GM18511 (cell line): ENCODE results near the gene CCL8.

Experiments used
- ATAC-seq: cut with Tn5 transposase; IDR thresholded peaks from one replicate; pipeline ENCODE4 v1.9.1; 2021; ENCODE audit warnings: mild to moderate bottlenecking, moderate library complexity; ENCODE audit not compliant: unreplicated experiment

CCL8 gene

DNA sequence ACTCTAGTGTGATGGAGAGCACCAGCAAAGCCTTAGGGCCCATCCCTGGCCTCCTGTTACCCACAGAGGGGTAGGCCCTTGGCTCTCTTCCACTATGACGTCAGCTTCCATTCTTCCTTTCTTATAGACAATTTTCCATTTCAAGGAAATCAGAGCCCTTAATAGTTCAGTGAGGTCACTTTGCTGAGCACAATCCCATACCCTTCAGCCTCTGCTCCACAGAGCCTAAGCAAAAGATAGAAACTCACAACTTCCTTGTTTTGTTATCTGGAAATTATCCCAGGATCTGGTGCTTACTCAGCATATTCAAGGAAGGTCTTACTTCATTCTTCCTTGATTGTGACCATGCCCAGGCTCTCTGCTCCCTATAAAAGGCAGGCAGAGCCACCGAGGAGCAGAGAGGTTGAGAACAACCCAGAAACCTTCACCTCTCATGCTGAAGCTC lies at the start of gene CCL8:
CCL8 (plus strand) TSS at position 397 of the 445 bp plus-strand sequence. CDS start 67 bp downstream, outside the sequence.
- no peak for ATAC-seq

DNA sequence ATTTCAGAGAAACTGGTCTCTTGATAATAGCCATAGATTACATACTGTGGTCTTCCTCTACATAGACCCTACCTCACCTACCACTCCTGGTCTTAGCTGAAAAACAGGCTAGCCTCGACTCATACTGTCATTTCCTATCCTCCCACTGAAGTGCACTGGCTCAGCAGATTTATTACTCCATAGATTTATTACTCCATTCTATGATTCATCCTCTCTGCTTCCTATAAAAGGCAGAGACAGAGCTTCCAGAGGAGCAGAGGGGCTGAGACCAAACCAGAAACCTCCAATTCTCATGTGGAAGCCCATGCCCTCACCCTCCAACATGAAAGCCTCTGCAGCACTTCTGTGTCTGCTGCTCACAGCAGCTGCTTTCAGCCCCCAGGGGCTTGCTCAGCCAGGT lies 49.3 kb upstream of the CCL8 start, which contains the start of gene CCL7:
CCL7 (plus strand) TSS at position 253 of the 400 bp plus-strand sequence; CDS start at position 323, 70 bp downstream.
- no peak for ATAC-seq

DNA sequence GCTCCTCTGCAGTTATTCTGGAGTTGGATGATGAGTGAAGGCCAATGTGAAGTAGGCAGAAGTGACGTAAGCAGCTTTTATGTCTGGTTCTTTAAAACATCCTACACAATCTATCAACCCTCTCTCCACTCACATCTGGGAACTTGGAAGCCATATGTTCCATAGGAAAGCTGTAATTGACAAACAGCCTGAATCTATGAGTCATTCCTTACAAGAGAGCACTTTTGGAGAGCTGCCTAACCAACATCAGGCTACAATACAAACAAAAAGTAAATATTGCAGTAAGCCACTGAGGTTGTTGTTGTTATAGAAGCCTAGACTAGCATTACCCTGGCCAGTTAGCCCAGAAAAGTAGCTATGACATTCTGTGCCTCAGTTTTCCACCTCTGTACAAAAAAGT lies 43.4 kb upstream of the CCL8 start:
- no peak for ATAC-seq

DNA sequence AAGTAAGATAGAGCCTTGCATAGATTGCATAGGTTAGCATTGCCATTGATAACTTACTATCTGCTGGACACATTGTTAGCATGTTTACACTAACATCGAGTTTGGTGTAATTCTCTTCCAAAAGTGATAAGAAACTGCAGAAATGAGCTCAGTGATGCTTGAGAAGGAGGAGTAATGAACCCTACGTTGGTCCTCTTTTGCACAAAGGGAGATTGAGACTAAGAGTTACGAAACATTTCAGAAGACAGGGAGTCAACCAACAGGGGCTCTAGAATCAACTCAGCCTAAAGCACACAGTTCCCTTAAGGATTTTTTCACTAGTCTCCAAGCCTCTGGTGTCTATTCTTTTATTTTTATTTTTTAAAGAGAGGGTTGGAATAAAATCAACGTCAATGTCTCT lies 42.4 kb upstream of the CCL8 start:
- ATAC-seq: no peak

GRCh38 chr17:34283571-34283970 lies 35.7 kb upstream of the CCL8 start:
- no peak for ATAC-seq

- no peak for ATAC-seq
Measured at GRCh38 chr17:34285286-34285792, 33.9 kb upstream of the CCL8 start, which contains the start of gene CCL11. TSS of gene CCL11 (plus strand) at chr17:34285742. CDS start at chr17:34285809, 67 bp downstream.

DNA sequence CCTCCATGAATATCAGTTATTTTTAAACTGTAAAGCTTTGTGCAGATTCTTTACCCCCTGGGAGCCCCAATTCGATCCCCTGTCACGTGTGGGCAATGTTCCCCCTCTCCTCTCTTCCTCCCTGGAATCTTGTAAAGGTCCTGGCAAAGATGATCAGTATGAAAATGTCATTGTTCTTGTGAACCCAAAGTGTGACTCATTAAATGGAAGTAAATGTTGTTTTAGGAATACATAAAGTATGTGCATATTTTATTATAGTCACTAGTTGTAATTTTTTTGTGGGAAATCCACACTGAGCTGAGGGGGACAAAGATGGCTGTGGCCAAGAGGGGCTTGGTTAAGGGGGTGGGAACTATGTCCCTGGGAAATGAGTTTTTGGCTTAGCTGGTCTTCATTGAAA lies 31.4 kb upstream of the CCL8 start:
- no peak for ATAC-seq

DNA sequence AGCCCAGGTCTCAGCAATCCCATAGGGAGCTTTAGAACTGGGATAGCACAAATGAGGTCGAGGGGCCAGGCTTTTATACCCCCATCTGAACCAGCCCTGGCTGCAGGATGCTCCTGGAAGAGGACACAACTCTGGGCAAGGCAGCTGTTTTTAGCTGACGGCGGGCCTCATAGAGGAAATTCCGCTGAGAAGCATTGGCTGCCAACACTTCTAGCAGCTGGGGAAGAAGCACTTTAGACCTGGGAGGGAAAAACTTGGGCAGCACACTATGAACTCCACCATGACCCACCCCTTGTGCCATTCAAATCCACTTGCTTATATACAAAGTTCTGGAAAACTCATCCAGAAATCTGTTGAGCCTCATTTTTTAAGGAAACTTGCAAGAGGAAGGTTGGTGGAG lies 28.6 kb upstream of the CCL8 start:
- no peak for ATAC-seq

- ATAC-seq: no peak
Measured at GRCh38 chr17:34291721-34292348, 27.4 kb upstream of the CCL8 start.

DNA sequence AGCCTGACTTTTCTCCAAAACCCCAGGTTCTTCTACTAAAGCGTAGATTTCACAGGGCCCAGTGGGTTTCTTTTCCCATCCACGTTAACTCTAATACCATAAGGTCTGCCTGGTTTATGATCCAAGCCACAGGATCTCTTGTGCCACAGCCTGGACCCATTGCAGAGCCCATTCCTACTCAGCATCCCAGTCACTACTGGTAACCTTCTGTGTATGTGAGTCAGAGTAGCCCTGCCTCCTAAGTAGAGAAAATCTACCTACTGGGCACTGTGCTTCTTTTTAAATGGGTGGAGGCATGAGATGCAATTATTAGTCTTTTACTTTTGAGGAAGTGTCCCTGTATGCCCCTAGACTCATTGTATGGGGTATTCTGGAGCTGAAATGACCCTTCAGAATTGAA lies 20.2 kb upstream of the CCL8 start:
- no peak for ATAC-seq

- ATAC-seq: no peak
Measured at GRCh38 chr17:34299956-34300577, 19.2 kb upstream of the CCL8 start.

DNA sequence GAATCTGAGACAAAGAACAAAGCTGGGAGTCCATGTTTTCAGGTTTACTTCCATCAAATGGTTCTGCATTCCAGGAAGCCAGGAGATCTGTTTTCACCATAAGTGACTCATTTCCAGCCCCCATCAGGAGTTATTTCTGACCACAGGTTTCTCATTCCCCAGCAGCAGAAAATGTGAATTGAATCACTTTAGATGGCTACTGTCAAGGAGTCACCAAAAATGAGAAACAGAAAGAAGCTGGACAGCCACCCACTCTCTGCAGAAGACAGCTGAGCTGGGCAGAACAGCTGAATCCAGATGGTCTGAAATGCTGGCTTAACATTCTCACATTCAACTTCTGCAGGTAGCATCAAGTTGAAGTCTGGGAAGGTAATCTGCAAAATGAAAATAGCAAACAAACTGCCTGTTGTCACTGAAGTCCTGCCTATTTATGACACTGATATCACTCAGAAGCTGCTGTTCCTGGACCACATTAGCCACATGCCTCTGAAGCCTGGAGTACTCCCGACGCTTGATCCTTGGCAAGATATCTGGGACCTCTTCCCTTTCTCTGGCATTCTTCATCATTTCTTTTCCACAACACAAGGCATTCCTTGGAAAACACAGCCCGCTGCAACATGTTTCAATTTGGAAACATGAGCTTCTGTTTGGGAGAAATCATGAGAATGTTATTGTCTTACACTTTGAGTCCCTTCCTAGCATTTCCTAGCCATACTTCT lies 18.4 kb upstream of the CCL8 start:
- ATAC-seq: no peak

- no peak for ATAC-seq
Measured at GRCh38 chr17:34301986-34302385, 17.2 kb upstream of the CCL8 start.

GRCh38 chr17:34302636-34303035 lies 16.6 kb upstream of the CCL8 start:
- no peak for ATAC-seq

DNA sequence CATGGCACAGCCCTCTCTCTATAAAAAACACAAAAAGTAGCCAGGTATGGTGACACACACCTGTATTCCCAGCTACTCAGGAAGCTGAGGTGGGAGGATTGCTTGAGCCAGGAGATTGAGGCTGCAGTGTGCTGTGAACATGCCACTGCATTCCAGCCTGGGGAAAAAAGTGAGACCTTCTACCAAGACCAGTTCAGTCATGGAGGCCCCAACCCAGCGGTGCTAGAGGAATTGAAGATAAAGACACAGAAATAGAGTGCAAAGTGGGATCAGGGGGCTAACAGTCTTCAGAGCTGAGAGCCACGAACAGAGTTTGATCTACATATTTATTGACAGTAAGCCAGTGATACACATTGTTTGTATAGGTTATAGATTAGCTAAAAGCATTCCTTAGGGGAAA lies 15.6 kb upstream of the CCL8 start:
- no peak for ATAC-seq

DNA sequence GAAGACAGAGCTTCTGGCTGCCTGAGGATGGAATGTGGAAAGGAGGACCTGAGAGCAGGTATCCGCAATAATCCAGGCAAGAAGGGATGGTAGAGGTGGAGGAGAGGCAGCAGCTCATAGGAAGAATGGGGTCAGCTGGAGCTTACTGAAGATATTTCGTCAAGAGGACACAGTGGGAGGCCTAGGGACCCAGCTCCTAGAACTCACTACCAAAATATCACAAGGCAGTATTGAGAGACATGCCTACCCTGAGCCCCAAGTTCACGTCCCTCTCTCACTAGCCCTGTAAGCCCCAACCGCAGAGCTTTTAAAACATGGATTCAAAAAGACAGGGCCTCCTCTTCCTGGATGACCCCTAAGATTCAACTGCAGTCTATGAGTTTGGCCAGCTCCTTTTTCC lies 14.2 kb upstream of the CCL8 start:
- no peak for ATAC-seq

DNA sequence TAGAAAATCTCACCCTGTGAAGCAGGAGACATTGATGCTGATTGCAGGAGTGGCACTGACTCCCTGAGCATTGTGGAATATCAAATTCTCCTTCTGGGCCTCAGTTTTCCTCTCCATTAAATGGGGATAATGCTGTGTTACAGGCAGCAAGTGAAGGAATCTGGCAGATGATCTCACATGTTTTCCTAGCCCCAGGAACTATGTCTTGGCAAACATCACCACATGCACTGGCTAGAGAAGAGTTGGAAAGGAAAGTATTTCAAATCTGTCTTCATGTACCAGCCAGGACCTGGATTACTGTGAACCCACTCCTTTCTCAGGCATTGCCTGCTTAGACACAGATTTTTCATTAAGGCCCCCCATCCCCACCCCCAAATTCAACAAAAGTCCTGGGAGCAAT lies 13.6 kb upstream of the CCL8 start:
- no peak for ATAC-seq

DNA sequence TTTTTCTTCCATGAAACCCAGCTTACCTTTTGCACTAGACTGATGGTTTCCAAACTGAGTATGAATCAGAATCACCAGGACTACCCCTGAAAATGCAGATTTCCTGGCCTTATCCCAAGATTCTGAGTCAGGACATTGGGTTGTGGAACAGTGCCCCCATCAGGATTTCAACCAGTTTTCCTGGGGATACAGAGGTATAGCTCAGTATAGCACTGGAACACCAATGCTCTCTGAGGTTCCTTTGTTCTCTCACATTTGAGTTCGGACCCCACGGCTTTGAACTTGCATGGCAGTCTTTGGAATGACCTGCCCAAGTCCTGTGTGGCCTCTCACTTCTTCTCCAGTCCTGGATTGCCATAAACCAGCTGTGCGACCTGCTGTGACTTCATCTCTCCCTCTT lies 12.8 kb upstream of the CCL8 start:
- ATAC-seq: no peak

GRCh38 chr17:34307110-34307509 lies 12.1 kb upstream of the CCL8 start:
- ATAC-seq: no peak

GRCh38 chr17:34308371-34308770 lies 10.9 kb upstream of the CCL8 start:
- ATAC-seq: no peak

GRCh38 chr17:34311291-34311690 lies 7.9 kb upstream of the CCL8 start:
- ATAC-seq: no peak

DNA sequence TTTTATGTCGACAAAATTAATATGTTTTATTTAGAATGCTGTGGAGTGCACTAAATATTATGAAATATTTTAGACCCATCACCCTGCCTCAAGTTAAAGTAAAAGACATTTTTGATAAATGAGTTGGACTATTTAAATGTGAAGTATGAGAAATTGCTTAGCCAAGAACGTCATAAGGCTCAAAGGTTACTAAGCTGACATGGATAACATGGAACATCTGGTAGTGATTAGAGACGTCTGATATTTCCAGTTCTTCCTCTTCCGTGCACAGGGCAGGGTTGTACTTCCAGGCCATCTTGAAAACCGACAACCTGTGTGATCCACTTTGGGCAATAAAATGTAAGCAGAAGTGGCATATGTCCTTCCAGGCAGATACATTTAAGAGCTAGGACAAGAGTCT lies 7.2 kb upstream of the CCL8 start:
- ATAC-seq: no peak
